Neural progenitor cell (in vitro differentiated cells): ENCODE data around the gene SCARF2.
"Not testable (repeated sequence)": the region's sequence is repeated elsewhere in the genome, so short reads cannot be mapped to it uniquely, and the experiment has no call there.

Source experiments
- CTCF ChIP-seq: fragments of 200-600 bp; sonication (generic); IDR thresholded peaks from 2 replicates; pipeline ENCODE4 v1.5.1; 2017; ENCODE audit warnings: antibody characterized with exemption, mild to moderate bottlenecking
- EZH2 ChIP-seq: fragments of 200-600 bp; sonication (generic); IDR thresholded peaks from 2 replicates; pipeline ENCODE4 v1.6.1; 2017; ENCODE audit warnings: antibody characterized with exemption, mild to moderate bottlenecking, moderate library complexity

DNA sequence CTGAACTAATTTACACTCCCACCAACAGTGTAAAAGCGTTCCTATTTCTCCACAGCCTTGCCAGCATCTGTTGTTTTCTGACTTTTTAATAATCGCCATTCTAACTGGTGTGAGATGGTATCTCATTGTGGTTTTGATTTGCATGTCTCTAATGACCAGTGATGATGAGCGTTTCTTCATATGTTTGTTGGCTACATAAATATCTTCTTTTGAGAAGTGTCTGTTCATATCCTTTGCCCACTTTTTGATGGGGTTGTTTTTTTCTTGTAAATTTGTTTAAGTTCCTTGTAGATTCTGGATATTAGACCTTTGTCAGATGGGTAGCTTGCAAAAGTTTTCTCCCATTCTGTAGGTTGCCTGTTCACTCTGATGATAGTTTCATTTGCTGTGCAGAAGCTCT lies 21.9 kb downstream of the SCARF2 start:
- TF ChIP-seq CTCF, EZH2: not testable (repeated sequence)
